HEK293 (cell line): Measurements from ENCODE around the gene ILF3.

ENCODE experiments used
- ATF2 ChIP-seq: fragments of 450-650 bp; formaldehyde crosslinking; IDR thresholded peaks from 2 replicates; pipeline ENCODE4 v1.5.1; 2016; ENCODE audit warnings: missing biosample characterization, missing genetic modification characterization, low read depth
- GLIS2 ChIP-seq: fragments of 450-650 bp; formaldehyde crosslinking; IDR thresholded peaks from 2 replicates; pipeline ENCODE4 v1.5.1; 2016; ENCODE audit warnings: missing biosample characterization, missing genetic modification characterization
- KLF16 ChIP-seq: fragments of 450-650 bp; formaldehyde crosslinking; IDR thresholded peaks from 2 replicates; pipeline ENCODE4 v1.5.1; 2017; ENCODE audit warnings: missing biosample characterization, missing genetic modification characterization
- KLF8 ChIP-seq: fragments of 450-650 bp; formaldehyde crosslinking; IDR thresholded peaks from 2 replicates; pipeline ENCODE4 v1.5.1; 2016; ENCODE audit warnings: missing biosample characterization, missing genetic modification characterization
- OVOL3 ChIP-seq: fragments of 450-650 bp; formaldehyde crosslinking; IDR thresholded peaks from 2 replicates; pipeline ENCODE4 v1.5.1; 2016; ENCODE audit warnings: missing biosample characterization, missing genetic modification characterization
- TRIM28 ChIP-seq: IDR thresholded peaks from 2 replicates; pipeline ENCODE4 v1.6.1; 2011; ENCODE audit warnings: low read length, control low read depth, borderline replicate concordance
- TSHZ1 ChIP-seq: fragments of 450-650 bp; formaldehyde crosslinking; IDR thresholded peaks from 2 replicates; pipeline ENCODE4 v1.5.1; 2016; ENCODE audit warnings: missing biosample characterization, missing genetic modification characterization, borderline replicate concordance
- ZBTB10 ChIP-seq: fragments of 450-650 bp; formaldehyde crosslinking; IDR thresholded peaks from 2 replicates; pipeline ENCODE4 v1.5.1; 2016; ENCODE audit warnings: missing biosample characterization, missing genetic modification characterization
- ZBTB48 ChIP-seq: fragments of 450-650 bp; formaldehyde crosslinking; IDR thresholded peaks from 2 replicates; pipeline ENCODE4 v1.5.1; 2016; ENCODE audit warnings: missing biosample characterization, missing genetic modification characterization
- ZIC2 ChIP-seq: fragments of 450-650 bp; formaldehyde crosslinking; IDR thresholded peaks from 2 replicates; pipeline ENCODE4 v1.5.1; 2016; ENCODE audit warnings: missing biosample characterization, missing genetic modification characterization
- ZNF18 ChIP-seq: fragments of 450-650 bp; formaldehyde crosslinking; IDR thresholded peaks from 2 replicates; pipeline ENCODE4 v1.5.1; 2016; ENCODE audit warnings: missing biosample characterization, missing genetic modification characterization
- ZNF202 ChIP-seq: fragments of 450-650 bp; formaldehyde crosslinking; IDR thresholded peaks from 2 replicates; pipeline ENCODE4 v1.5.1; 2016; ENCODE audit warnings: missing biosample characterization, missing genetic modification characterization, borderline replicate concordance
- ZNF266 ChIP-seq: fragments of 450-650 bp; formaldehyde crosslinking; IDR thresholded peaks from 2 replicates; pipeline ENCODE4 v1.5.1; 2016; ENCODE audit warnings: missing biosample characterization, missing genetic modification characterization, low read depth
- ZNF292 ChIP-seq: fragments of 450-650 bp; formaldehyde crosslinking; IDR thresholded peaks from 2 replicates; pipeline ENCODE4 v1.5.1; 2016; ENCODE audit warnings: low read depth, missing biosample characterization, missing genetic modification characterization, borderline replicate concordance
- ZNF341 ChIP-seq: fragments of 450-650 bp; formaldehyde crosslinking; IDR thresholded peaks from 2 replicates; pipeline ENCODE4; 2016; ENCODE audit warnings: low read depth, missing biosample characterization, missing genetic modification characterization
- ZNF37A ChIP-seq: fragments of 450-650 bp; IDR thresholded peaks from 2 replicates; pipeline ENCODE4 v1.5.1; 2018; ENCODE audit warnings: missing biosample characterization, missing genetic modification characterization
- ZNF394 ChIP-seq: fragments of 450-650 bp; formaldehyde crosslinking; IDR thresholded peaks from 2 replicates; pipeline ENCODE4 v1.5.1; 2016; ENCODE audit warnings: missing biosample characterization, missing genetic modification characterization, mild to moderate bottlenecking, moderate library complexity, borderline replicate concordance
- ZNF426 ChIP-seq: fragments of 450-650 bp; formaldehyde crosslinking; IDR thresholded peaks from 2 replicates; pipeline ENCODE4 v1.5.1; 2017; ENCODE audit warnings: missing biosample characterization, missing genetic modification characterization, mild to moderate bottlenecking, inconsistent platforms, moderate library complexity
- ZNF510 ChIP-seq: fragments of 450-650 bp; formaldehyde crosslinking; IDR thresholded peaks from 2 replicates; pipeline ENCODE4 v1.5.1; 2018; ENCODE audit warnings: mild to moderate bottlenecking, missing genetic modification characterization, missing biosample characterization; ENCODE audit not compliant: insufficient replicate concordance
- ZNF530 ChIP-seq: fragments of 450-650 bp; formaldehyde crosslinking; IDR thresholded peaks from 2 replicates; pipeline ENCODE4 v1.5.1; 2016; ENCODE audit warnings: low read depth, missing biosample characterization, missing genetic modification characterization
- ZNF548 ChIP-seq: fragments of 450-650 bp; formaldehyde crosslinking; IDR thresholded peaks from 2 replicates; pipeline ENCODE4 v1.5.1; 2016; ENCODE audit warnings: missing biosample characterization, missing genetic modification characterization
- ZNF629 ChIP-seq: fragments of 450-650 bp; formaldehyde crosslinking; IDR thresholded peaks from 2 replicates; pipeline ENCODE4 v1.5.1; 2017; ENCODE audit warnings: missing biosample characterization, missing genetic modification characterization
- ZNF639 ChIP-seq: fragments of 450-650 bp; formaldehyde crosslinking; IDR thresholded peaks from 2 replicates; pipeline ENCODE4 v1.5.1; 2016; ENCODE audit warnings: missing biosample characterization, missing genetic modification characterization
- ZNF658 ChIP-seq: fragments of 450-650 bp; formaldehyde crosslinking; IDR thresholded peaks from 2 replicates; pipeline ENCODE4; 2016; ENCODE audit warnings: missing biosample characterization, missing genetic modification characterization
- ZNF660 ChIP-seq: fragments of 450-650 bp; IDR thresholded peaks from 2 replicates; pipeline ENCODE4 v1.5.1; 2018; ENCODE audit warnings: missing biosample characterization, mild to moderate bottlenecking, missing genetic modification characterization
- ZNF692 ChIP-seq: fragments of 450-650 bp; formaldehyde crosslinking; IDR thresholded peaks from 2 replicates; pipeline ENCODE4 v1.5.1; 2016; ENCODE audit warnings: missing biosample characterization, missing genetic modification characterization
- ZNF830 ChIP-seq: fragments of 450-650 bp; IDR thresholded peaks from 2 replicates; pipeline ENCODE4 v1.5.0; 2018; ENCODE audit warnings: missing biosample characterization, missing genetic modification characterization, low read depth, mild to moderate bottlenecking, moderate library complexity

The ILF3 gene

GRCh38 chr19:10695401-10696398 is 41.6 kb downstream of the ILF3 start (continued):
- TF ChIP-seq ZNF292 (tag by site-specific recombination), result no peak
- peak; percentile 92 for TF ChIP-seq ZNF341 (tag by site-specific recombination)
- no peak for TF ChIP-seq ZNF658 (tag by site-specific recombination)
- no peak for TF ChIP-seq ZBTB10 (tag by site-specific recombination)
- TF ChIP-seq ZNF692 (tag by site-specific recombination), result no peak
- TF ChIP-seq KLF8 (tag by site-specific recombination), result no peak
- TF ChIP-seq ZNF266 (tag by site-specific recombination), result no peak
- no peak for TF ChIP-seq TSHZ1 (tag by site-specific recombination)
- no peak for TF ChIP-seq ZNF202 (tag by site-specific recombination)
- no peak for TF ChIP-seq ZNF510 (tag by site-specific recombination)
- TF ChIP-seq ZNF394 (tag by site-specific recombination), result peak; percentile 90
- no peak for TF ChIP-seq ZNF548 (tag by site-specific recombination)
- peak; percentile 13; the same call in 1 of the 2 replicates for TF ChIP-seq TRIM28
- TF ChIP-seq ZNF639 (tag by site-specific recombination), result no peak
- TF ChIP-seq ZNF37A, result no peak
- TF ChIP-seq ZNF830 (tag by site-specific recombination), result no peak
- no peak for TF ChIP-seq ZNF426 (tag by site-specific recombination)
- TF ChIP-seq GLIS2 (tag by site-specific recombination), result peak; percentile 73
- TF ChIP-seq KLF16 (tag by site-specific recombination), result no peak
- TF ChIP-seq ZNF660 (tag by site-specific recombination), result no peak
- 0 out of 2 replicates have a peak, but pooled peaks have one; percentile 81 for TF ChIP-seq ZBTB48 (tag by site-specific recombination)
- peak; percentile 54; the same call in 1 of the 2 replicates for TF ChIP-seq ZNF629 (tag by site-specific recombination)
- TF ChIP-seq ZIC2, result no peak; the same call in 1 of the 2 replicates
- TF ChIP-seq OVOL3 (tag by site-specific recombination), result no peak
- no peak for TF ChIP-seq ATF2
- TF ChIP-seq ZNF18 (tag by site-specific recombination), result no peak
- no peak for TF ChIP-seq ZNF530 (tag by site-specific recombination)
